ENCODE measurements around the gene GUCA2B.

Gene GUCA2B

GRCh38 chr1:42148166-42148565 is 5.0 kb upstream of the GUCA2B start:
- no peak overlapping the region for H3K27ac ChIP-seq
- in situ Hi-C loops (cut with HindIII; ENCODE audit: low pct_ligation_motif_present, low sequenced_read_pairs), result no loop called here
- no peaks in the 10 kb centered on the region for H3K36me3 ChIP-seq (replicated peaks)
- H3K27me3 ChIP-seq (replicated peaks), result peaks cover 17% of the 10 kb centered on the region
- TF ChIP-seq CTCF (IDR thresholded peaks at IDR 0.05; ENCODE audit: low read depth, low read length, missing control alignments), result no peak
- DNase-seq, result no peak
- no peak overlapping the region for H3K4me3 ChIP-seq (ENCODE audit: low read depth, low read length)

GRCh38 chr1:42150651-42151050 is 2.6 kb upstream of the GUCA2B start:
- in situ Hi-C loops (cut with HindIII; ENCODE audit: low pct_ligation_motif_present, low sequenced_read_pairs), result no loop called here
- H3K36me3 ChIP-seq (replicated peaks), result no peaks in the 10 kb centered on the region
- no peak for TF ChIP-seq CTCF (IDR thresholded peaks at IDR 0.05; ENCODE audit: low read depth, low read length, missing control alignments)
- peaks cover 6% of the 10 kb centered on the region for H3K27me3 ChIP-seq (replicated peaks)
- H3K27ac ChIP-seq, result no peak overlapping the region
- H3K4me3 ChIP-seq (ENCODE audit: low read depth, low read length), result no peak overlapping the region
- no peak for DNase-seq

GRCh38 chr1:42152119-42152518 is 1.1 kb upstream of the GUCA2B start:
- no peaks in the 10 kb centered on the region for H3K36me3 ChIP-seq (replicated peaks)
- H3K4me3 ChIP-seq (ENCODE audit: low read depth, low read length), result no peak overlapping the region
- in situ Hi-C loops (cut with HindIII; ENCODE audit: low pct_ligation_motif_present, low sequenced_read_pairs), result no loop called here
- no peak for DNase-seq
- no peak overlapping the region for H3K27ac ChIP-seq
- H3K27me3 ChIP-seq (replicated peaks), result no peaks in the 10 kb centered on the region
- TF ChIP-seq CTCF (IDR thresholded peaks at IDR 0.05; ENCODE audit: low read depth, low read length, missing control alignments), result no peak

GRCh38 chr1:42153624-42154023 is 414 bp downstream of the GUCA2B start:
- H3K27me3 ChIP-seq (replicated peaks), result no peaks in the 10 kb centered on the region
- H3K27ac ChIP-seq, result no peak overlapping the region
- in situ Hi-C loops (cut with HindIII; ENCODE audit: low pct_ligation_motif_present, low sequenced_read_pairs), result no loop called here
- H3K4me3 ChIP-seq (ENCODE audit: low read depth, low read length), result no peak overlapping the region
- no peaks in the 10 kb centered on the region for H3K36me3 ChIP-seq (replicated peaks)
- no peak for TF ChIP-seq CTCF (IDR thresholded peaks at IDR 0.05; ENCODE audit: low read depth, low read length, missing control alignments)
- no peak for DNase-seq

- no peak for TF ChIP-seq CTCF (IDR thresholded peaks at IDR 0.05; ENCODE audit: low read depth, low read length, missing control alignments)
- Histone ChIP-seq H3K36me3 (replicated peaks) (no peaks in the 10 kb centered on the region), H3K4me3 (ENCODE audit: low read depth, low read length) (no peak overlapping the region), H3K27me3 (replicated peaks) (no peaks in the 10 kb centered on the region), H3K27ac (no peak overlapping the region)
- in situ Hi-C loops (cut with HindIII; ENCODE audit: low pct_ligation_motif_present, low sequenced_read_pairs), result no loop called here
- no peak for DNase-seq
Observed at GRCh38 chr1:42154685-42155084, 1.5 kb downstream of the GUCA2B start.

- no peak for DNase-seq
- H3K27ac ChIP-seq, result no peak overlapping the region
- H3K27me3 ChIP-seq (replicated peaks), result no peaks in the 10 kb centered on the region
- no peaks in the 10 kb centered on the region for H3K36me3 ChIP-seq (replicated peaks)
- TF ChIP-seq CTCF (IDR thresholded peaks at IDR 0.05; ENCODE audit: low read depth, low read length, missing control alignments), result no peak
- no peak overlapping the region for H3K4me3 ChIP-seq (ENCODE audit: low read depth, low read length)
- in situ Hi-C loops (cut with HindIII; ENCODE audit: low pct_ligation_motif_present, low sequenced_read_pairs), result no loop called here
Observed at GRCh38 chr1:42155362-42155761, 2.2 kb downstream of the GUCA2B start.

Measured in brain microvascular endothelial cell (primary cell).